Breast epithelium (tissue), 3 donors: Measurements from ENCODE around the gene TUBA4A.

Source experiments
- POLR2AphosphoS5 ChIP-seq, 3 donors: sonication (generic); formaldehyde crosslinking; IDR thresholded peaks; one replicate each; pipeline ENCODE4 v1.6.1; 2017; ENCODE audit warnings: antibody characterized with exemption in 3 of 3
- TF ChIP-seq, protein P1 (sequence below), 3 donors: fragments of 450-650 bp; IDR thresholded peaks; one replicate each; pipeline ENCODE4 v1.5.1; 2016 to 2017; ENCODE audit warnings: antibody characterized with exemption in 3 of 3, mild to moderate bottlenecking in 3 of 3, moderate library complexity in 3 of 3

DNA sequence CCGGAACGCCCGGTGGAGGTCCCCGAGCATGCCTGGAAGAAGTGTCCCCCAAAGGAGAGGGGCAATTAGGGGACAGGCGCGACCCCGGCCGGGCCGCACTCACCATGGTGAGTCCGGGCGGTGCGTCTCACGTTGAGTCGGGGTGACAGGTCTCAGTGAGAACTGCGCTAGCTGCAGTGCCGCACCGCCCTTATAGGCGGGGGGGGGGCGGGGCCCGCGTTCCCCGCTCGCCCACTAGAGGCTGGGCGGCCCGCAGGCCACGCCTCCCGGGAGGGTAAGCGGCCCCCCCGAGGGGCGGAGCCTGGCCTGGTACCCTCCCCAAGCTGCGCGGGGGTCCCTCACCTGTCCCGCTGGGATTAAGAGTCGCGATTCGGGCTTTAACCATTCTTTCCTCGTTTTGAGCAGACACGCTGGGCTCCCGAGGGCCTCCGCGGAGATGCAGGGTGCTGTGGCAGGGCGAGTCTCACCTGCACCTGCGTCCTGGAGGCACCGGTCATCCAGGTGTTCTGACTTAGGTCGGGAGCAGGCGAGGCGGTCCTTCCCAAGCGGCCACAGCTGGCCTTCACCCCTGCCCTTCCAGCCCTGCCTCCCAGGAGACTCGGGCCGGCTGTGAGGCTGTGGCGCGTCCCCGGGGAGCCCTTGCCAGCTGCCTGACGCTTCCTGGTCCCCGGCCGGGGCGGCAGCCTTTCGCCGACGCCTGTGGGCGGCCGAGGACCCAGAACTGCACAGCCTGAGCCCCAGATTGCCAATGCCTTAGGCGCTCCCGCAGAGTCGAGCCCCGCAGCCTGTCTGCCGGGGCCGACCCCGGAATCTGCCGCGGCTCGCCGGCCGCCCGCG, at the start of gene TUBA4A:
- TF ChIP-seq, protein P1, sequence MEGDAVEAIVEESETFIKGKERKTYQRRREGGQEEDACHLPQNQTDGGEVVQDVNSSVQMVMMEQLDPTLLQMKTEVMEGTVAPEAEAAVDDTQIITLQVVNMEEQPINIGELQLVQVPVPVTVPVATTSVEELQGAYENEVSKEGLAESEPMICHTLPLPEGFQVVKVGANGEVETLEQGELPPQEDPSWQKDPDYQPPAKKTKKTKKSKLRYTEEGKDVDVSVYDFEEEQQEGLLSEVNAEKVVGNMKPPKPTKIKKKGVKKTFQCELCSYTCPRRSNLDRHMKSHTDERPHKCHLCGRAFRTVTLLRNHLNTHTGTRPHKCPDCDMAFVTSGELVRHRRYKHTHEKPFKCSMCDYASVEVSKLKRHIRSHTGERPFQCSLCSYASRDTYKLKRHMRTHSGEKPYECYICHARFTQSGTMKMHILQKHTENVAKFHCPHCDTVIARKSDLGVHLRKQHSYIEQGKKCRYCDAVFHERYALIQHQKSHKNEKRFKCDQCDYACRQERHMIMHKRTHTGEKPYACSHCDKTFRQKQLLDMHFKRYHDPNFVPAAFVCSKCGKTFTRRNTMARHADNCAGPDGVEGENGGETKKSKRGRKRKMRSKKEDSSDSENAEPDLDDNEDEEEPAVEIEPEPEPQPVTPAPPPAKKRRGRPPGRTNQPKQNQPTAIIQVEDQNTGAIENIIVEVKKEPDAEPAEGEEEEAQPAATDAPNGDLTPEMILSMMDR (IDR thresholded peaks at IDR 0.05) = peak in 2 of 3 donors; percentile 25 to 27
- peak; percentile 65 to 86 (median 67) for TF ChIP-seq POLR2AphosphoS5 (IDR thresholded peaks at IDR 0.05)
